HuH-7 (cell line): Measurements from ENCODE around the gene FCHSD2.

ENCODE experiments used
- DNase-seq: peaks from one replicate; pipeline ENCODE4 v3.0.0; 2011; ENCODE audit warnings: low spot score

FCHSD2 gene

DNA sequence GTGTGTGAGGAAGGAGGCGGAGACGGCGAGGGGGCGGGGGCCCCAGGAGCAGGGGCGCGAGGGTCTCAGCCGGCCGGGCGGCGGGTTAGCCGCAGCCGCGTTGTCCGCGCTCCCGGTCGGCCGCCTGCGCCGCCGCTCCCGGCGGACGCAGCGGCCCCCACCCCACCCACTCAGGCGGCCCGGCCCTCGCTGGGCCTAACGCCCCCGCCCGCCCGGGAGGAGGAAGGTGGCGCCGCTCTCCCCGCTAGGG, at the start of gene FCHSD2:
Gene FCHSD2 (minus strand): TSS at position 191 of the 250 bp plus-strand sequence. CDS start 441 bp downstream, outside the sequence.
- no peak for DNase-seq

DNA sequence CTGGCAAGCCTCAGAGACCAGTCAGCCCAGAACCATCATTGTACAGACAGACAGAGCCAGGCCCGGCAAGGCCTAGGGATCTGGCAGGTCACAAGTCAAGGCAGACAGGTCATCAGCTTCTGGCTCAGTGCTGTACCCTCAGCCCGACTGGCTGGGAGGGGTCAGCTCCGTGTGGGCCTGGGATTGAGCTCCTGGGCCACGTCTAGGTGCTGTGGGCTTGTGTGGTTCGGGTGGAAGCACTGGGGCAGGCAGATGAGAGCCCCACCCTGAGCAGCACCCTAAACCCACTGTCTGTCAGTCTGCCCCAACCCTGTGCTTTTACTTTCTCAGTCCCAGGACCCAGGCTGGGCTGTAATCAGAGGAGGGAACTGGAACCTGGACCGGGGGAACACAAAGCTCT, 49.0 kb upstream of the FCHSD2 start:
- no peak for DNase-seq

DNA sequence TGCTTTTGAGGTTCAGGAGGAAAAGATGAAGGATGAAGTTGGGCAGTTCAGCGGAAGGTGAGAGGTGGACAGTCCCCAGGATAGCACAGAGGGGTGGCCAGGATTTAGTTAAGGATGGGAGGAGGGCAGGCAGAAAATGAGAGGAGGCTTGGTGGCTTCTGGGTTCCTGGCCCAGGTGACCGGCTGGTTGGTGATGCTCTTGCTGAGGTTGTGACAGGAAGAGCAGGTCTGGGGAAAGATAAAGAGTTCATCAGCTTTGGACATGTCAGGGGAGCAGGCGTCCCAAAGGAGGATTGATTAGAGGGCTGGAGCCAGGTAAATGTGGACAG, 48.4 kb upstream of the FCHSD2 start:
- DNase-seq, result no peak

DNA sequence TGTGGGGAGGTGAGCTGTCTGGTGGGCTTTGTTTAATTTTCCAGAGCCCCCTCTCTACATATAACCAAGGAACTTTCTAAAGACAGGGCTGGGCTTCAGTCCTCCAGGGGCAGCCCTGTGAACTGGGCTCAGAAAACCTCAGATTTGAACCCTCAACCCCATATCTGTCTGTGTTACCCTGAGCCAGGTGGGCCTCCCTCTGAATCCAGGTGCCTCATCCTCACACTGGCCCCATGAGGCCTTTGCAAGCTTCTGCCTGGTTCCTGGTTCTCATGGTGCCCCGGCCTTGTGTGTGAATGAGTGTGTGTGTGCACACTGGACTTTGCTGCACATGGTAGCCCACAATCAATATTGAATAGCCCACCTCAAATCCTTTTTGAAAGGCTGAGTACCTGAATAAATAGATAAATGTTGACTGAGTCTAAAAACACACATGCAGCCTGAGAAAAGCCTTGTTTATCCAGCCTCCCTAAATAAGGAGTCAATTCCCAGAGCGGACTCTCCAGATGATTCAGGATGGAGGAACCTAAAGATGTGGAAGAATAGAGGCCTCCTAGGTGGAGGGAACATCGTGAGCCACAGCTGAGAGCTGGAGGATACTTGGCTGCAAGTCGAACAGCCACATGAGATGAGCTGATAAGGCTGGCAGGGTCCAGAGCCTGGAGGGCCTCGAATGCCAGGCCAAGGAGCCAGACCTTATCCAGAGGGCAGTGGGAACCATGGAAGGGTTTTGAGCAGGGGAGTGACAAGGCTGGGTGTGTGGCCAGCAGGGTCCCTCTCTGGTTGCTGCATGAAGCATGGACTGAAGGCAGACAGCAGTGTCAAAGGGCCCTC, 47.8 kb upstream of the FCHSD2 start:
- DNase-seq, result no peak

DNA sequence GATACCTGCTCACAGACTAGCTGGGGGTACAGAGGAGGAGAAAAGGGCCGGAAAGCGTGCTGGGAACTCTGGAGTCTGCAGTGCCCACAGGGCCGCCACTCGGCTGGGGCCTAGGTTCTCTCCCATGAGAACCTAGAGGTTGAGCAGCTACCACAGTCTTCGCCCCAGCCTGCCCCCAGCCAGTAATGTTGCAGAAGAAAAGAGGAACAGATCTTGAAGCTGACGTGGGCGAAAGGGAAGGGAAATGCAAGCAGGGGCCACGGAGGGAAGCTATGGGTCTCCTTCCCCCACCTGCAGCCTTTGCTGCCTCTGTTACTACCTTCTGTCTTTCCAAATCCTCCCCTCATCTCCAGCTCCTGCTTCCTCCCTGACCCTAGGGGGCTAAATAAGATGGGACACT, 47.2 kb upstream of the FCHSD2 start:
- no peak for DNase-seq

- no peak for DNase-seq
Measured at GRCh38 chr11:73188301-73188700, 46.2 kb upstream of the FCHSD2 start.

DNA sequence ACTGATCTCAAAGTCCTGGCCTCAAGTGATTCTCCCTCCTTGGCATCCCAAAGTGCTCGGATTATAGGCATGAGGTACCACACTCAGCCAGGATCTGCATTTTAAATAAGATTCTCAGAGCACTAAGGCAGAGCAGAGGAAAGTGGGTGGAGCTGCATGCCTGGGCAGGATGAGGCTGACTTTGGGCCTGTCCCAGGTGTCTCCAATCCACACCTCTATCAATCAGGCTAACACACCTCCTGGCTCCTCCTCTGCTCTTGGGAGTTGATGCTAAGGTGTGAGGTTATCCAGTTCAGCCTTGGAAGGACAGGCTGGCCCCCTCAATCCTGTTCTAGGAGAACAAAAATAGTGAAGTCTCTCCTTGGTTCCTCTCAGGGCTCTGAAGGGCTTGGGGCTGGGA, 45.7 kb upstream of the FCHSD2 start:
- no peak for DNase-seq

DNA sequence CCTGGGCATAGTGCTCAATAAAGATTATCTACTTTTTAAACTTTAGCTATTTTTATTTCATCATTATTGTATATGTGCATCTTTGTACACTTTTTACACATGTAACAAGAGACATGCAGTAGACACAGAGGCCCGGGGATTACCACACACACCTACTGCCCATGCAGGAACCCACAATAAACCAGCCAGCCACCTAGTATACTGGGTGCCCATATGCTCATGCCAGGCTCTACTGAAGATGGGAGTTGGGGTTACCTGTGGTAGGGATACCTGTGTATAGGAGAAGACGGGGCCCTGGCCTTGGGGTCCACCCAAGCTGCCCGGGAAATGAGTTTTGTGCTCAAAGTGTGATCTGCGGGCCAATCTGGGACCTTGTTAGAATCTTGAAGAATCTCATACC, 44.8 kb upstream of the FCHSD2 start:
- DNase-seq, result no peak

- no peak for DNase-seq
Measured at GRCh38 chr11:73186294-73186850, 44.3 kb upstream of the FCHSD2 start.

DNA sequence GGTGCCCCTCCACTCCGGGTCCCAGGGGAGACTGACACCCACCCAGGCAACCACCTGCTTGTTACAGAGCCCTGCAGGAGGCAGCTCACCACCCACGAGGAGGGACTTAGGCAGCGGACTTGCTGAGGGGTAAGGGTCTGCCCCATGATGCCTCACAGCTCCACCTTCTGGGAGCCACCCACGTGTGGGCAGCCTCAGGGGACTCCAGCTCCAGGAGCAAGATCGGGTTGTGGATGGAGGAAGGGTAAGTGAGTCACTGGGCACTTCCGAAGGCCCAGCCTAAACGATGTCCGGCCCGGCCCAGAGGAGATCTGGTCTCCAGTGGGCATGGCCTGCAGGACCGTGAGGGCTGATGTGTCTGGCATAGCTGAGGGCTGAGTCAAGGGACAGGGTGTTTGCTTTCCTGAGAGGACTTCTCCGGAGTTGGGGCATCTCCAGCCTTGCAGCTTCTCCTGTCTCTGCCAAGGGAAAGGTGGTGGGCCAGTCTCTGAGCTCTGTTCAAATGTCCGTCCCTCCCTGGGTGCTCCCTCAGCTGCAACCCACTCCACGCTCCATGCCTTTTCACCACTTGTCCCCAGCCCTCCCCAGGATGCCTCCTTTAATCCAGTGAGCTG, 43.7 kb upstream of the FCHSD2 start:
- DNase-seq, result no peak

GRCh38 chr11:73184953-73185671, 43.0 kb upstream of the FCHSD2 start:
- DNase-seq, result peak; percentile 84

DNA sequence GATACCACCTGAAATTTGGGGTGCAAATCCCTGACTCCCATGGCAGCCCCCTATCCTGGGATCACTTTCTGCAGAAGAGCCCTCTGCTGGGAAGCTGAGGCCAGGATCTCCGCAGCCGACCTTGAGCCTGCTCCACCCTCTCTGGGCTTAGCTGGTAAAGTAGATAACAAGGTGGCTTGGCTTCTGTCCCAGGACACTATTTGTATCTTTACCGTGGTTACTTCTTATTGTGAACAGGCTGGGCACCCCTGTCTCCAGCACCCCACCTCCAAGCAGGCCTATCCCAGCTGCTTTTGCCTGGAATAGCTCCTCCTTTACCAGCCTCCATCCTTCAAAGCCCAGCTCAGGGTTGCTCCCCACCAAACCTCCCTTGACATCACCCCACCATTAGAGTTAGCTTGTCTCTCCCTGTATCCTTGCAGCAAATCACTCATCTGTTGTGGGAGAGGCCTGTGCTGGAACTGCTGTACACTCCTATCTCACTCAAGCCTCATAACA, 40.8 kb upstream of the FCHSD2 start:
- DNase-seq, result no peak

GRCh38 chr11:73178681-73179080, 36.6 kb upstream of the FCHSD2 start:
- no peak for DNase-seq

DNA sequence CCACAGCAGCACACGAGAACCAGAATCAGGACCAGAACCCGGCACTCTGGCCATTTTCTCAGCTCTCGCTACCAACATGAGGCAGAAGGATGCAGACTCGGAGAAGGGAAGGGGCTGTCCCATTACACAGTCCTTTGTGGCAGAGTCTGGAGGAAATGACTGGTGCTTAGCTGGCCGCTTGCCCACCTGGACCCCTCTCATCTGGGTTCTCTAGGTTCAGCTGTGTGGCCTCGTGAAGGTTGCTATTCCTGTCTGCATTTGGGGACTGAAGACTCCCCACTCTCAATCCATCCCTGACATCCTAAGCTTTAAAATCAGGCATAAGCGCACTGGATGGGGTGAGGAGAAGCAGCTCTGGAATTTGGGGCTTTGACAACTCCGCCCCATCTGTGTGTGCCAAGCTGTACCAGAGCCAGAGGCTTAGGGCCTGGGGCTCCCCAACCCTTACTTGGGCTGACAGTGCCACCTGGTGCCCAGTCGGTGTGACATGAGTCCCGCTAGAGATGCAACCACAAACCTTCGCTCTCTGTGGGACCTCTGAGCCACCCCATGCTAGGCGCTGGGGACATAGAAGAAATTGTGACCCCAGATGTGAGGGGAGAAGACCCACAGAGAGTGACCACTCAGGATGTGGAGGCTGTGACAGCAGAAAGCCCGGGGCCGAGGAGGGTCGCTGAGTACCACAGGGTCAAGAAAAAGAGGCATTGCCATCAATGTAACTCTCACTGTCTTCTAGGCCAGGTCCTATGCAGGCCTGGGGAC, 35.8 kb upstream of the FCHSD2 start:
- DNase-seq, result peak; percentile 75

DNA sequence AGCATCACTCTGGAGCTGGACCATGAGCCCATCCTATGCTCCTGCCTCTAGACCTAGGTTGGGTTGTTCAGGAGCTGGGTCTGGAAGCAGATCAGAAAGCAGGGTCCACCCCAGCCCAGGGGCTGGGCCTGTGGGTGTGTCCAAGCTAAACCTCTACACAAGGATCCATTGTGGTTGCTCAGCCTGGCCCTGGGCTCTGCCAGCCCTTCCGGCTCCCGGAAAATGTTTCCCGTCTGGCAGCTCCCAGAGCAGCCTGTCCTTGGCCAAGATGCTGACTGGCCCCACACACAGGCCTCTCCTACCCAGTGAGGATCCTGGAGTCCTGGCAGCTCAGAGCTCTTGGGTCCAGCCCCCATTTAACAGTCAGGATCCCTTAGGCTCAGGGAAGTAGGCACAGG, 35.3 kb upstream of the FCHSD2 start:
- no peak for DNase-seq

DNA sequence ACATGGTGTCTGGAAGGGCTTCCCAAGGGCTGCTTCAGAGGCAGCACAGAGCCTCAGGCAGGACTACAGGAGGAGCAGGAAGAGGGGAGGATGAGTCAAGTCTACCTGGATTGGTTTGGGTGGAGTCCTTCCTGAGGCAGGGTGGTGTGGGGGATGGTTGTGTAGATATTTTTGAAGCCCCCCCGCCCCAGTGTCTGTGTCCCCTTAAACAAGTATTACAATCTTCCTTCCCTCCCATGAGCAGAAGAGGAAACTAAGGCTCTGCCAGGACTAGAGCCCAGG, 34.7 kb upstream of the FCHSD2 start:
- DNase-seq, result no peak

- no peak for DNase-seq
Measured at GRCh38 chr11:73176145-73176873, 34.2 kb upstream of the FCHSD2 start.

DNA sequence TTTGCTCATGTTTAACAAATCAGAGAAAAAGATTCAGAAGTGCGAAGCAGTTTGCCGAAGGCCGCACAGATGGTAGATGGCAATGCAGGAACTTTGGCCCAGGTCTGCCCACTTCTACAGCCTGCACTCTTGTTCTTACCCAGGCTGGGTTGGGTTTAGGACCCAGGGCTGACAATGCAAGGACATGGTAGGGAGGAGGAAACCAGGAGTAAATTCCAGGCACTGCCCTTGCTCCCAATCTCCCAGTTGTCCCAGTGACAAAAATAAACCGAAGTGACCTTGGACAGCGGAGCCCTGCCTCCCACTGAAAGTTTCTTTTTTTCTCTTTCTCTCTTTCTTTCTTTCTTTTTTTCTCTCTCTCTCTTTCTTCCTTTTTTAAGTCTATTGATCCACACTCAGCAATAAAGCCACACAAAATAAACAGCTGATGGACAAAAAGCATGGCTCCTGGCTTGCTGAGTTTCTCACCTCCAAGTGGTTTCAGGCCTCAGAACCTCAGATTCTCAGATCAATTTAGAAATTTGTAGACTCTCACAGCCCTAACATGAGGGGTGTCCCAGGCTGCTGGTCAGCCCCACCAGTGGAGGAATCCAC, 33.5 kb upstream of the FCHSD2 start:
- DNase-seq, result peak; percentile 54

DNA sequence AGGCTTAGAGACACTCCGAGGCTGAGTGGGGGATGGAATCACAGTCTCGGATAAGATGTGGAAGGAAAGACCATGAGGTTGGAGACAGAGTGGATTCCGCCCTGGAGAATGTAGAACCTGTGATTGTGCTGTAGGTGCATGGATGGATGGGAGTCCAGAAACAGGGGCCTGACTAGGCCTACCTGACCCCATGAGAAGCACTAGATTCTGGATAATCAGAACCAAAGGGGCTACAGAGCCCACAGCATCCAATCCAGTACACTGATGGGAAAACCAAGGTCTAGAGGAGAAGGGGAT, 32.3 kb upstream of the FCHSD2 start:
- no peak for DNase-seq

- DNase-seq, result no peak
Measured at GRCh38 chr11:73173755-73174494, 31.8 kb upstream of the FCHSD2 start.
